PFSK-1 (cell line): ENCODE measurements around the gene RXFP4.

Experiments used
- POLR2AphosphoS5 ChIP-seq: IDR thresholded peaks from 2 replicates; pipeline ENCODE4 v1.6.1; 2012; ENCODE audit warnings: low read depth, mild to moderate bottlenecking, control low read depth, low read length, moderate library complexity
- REST ChIP-seq, 2 experiments: IDR thresholded peaks; 2 replicates each; pipeline versions ENCODE4 v1.6.1 to v1.8.0; 2011 to 2012; ENCODE audit warnings: low read depth in 2 of 2, low read length in 2 of 2, control low read depth in 1 of 2, inconsistent platforms in 1 of 2, mild to moderate bottlenecking in 1 of 2, moderate library complexity in 1 of 2; ENCODE audit not compliant: insufficient read depth in 1 of 2
- SIN3A ChIP-seq: IDR thresholded peaks from 2 replicates; pipeline ENCODE4 v1.6.1; 2012; ENCODE audit warnings: mild to moderate bottlenecking, low read length, moderate library complexity, borderline replicate concordance; ENCODE audit not compliant: insufficient read depth
- TAF1 ChIP-seq: IDR thresholded peaks from 2 replicates; pipeline ENCODE4 v1.6.1; 2012; ENCODE audit warnings: low read length, control low read depth, borderline replicate concordance; ENCODE audit not compliant: insufficient read depth

GRCh38 chr1:155904261-155904660, 37.2 kb upstream of the RXFP4 start:
- no peak for TF ChIP-seq REST (IDR thresholded peaks at IDR 0.05; ENCODE audit: insufficient read depth in 1 of 2, low read depth in 2 of 2, low read length in 2 of 2)
- no peak for TF ChIP-seq POLR2AphosphoS5
- TF ChIP-seq SIN3A: no peak
- no peak for TF ChIP-seq TAF1
